SK-N-SH (cell line): ENCODE measurements around the gene REPS2. TPM values are rescaled to one million over a fixed set of nuclear protein-coding genes. Genes with fewer than 3 reads are reported as not detected.

Experiments
- CTCF ChIA-PET: fragments of 300-600, 350-600 bp; formaldehyde crosslinking; extraction: SDS; loops from one replicate; lab custom pipeline; 2021; lab: Yijun Ruan, JAX
- POLR2A ChIA-PET: fragments of 350-600 bp; sonication (Branson Sonifier 250); formaldehyde crosslinking; extraction: SDS; loops from one replicate; lab custom pipeline; 2020; ENCODE audit warnings: antibody characterized with exemption, inconsistent platforms; lab: Yijun Ruan, JAX
- DNase-seq: peaks from one replicate; pipeline ENCODE4 v3.0.0; 2012
- H2AFZ ChIP-seq: fragments of 200-600 bp; sonication (generic); 2 replicates; pipeline ENCODE4 v1.8.1; 2016; ENCODE audit warnings: antibody characterized with exemption, mild to moderate bottlenecking, low read depth
- H3F3A ChIP-seq: fragments of 200-600 bp; sonication (generic); replicated peaks from 2 replicates; pipeline ENCODE3; 2016; ENCODE audit warnings: antibody characterized with exemption, mild to moderate bottlenecking; ENCODE audit not compliant: insufficient read depth
- H3K27ac ChIP-seq, 2 experiments: fragments of 200-500 bp in 1 of 2; fragments of 200-600 bp in 1 of 2; sonication (Bioruptor generic) in 1 of 2; sonication (generic), shearing (Covaris generic) in 1 of 2; 2 replicates each; pipeline versions ENCODE4 v1.5.1 to v1.6.1; 2014 to 2016; ENCODE audit warnings: low read depth in 2 of 2, inconsistent platforms in 1 of 2, low read length in 1 of 2, mild to moderate bottlenecking in 1 of 2, mixed read lengths in 1 of 2
- H3K27me3 ChIP-seq: fragments of 200-600 bp; sonication (generic), shearing (Covaris generic); 2 replicates; pipeline ENCODE4 v1.6.1; 2016; ENCODE audit warnings: mixed run types; ENCODE audit not compliant: insufficient read depth
- H3K36me3 ChIP-seq, 2 experiments: fragments of 200-500 bp in 1 of 2; fragments of 200-600 bp in 1 of 2; sonication (Bioruptor generic) in 1 of 2; sonication (generic) in 1 of 2; replicated peaks in 1 of 2; 2 replicates each; pipeline versions ENCODE3 to v1.5.1; 2014 to 2016; ENCODE audit warnings: low read length in 1 of 2, mild to moderate bottlenecking in 1 of 2; ENCODE audit not compliant: insufficient read depth in 2 of 2, control insufficient read depth in 1 of 2
- H3K4me1 ChIP-seq, 2 experiments: fragments of 200-500 bp in 1 of 2; fragments of 200-600 bp in 1 of 2; sonication (Bioruptor generic) in 1 of 2; sonication (generic), shearing (Covaris generic) in 1 of 2; 2 replicates each; pipeline versions ENCODE4 v1.5.1 to v1.6.1; 2014 to 2016; ENCODE audit warnings: low read depth in 1 of 2, low read length in 1 of 2, mixed run types in 1 of 2; ENCODE audit not compliant: insufficient read depth in 2 of 2, control insufficient read depth in 1 of 2
- H3K4me2 ChIP-seq: fragments of 200-600 bp; sonication (generic), shearing (Covaris generic); 2 replicates; pipeline ENCODE4 v1.6.1; 2017; ENCODE audit warnings: mixed run types
- H3K4me3 ChIP-seq, 2 experiments: fragments of 200-500 bp in 1 of 2; fragments of 200-600 bp in 1 of 2; sonication (Bioruptor generic) in 1 of 2; sonication (generic), shearing (Covaris generic) in 1 of 2; 2 replicates each; pipeline versions ENCODE4 v1.5.1 to v1.8.1; 2014 to 2016; ENCODE audit warnings: low read depth in 2 of 2, inconsistent platforms in 1 of 2, low read length in 1 of 2, mild to moderate bottlenecking in 1 of 2, mixed read lengths in 1 of 2, moderate library complexity in 1 of 2
- H3K79me2 ChIP-seq: fragments of 200-600 bp; sonication (generic); 2 replicates; pipeline ENCODE4 v1.8.1; 2017; ENCODE audit warnings: mild to moderate bottlenecking; ENCODE audit not compliant: insufficient read depth
- H3K9ac ChIP-seq: fragments of 200-600 bp; sonication (generic); 2 replicates; pipeline ENCODE4 v1.6.1; 2017; ENCODE audit warnings: mixed run types
- H3K9me2 ChIP-seq: fragments of 200-600 bp; sonication (generic); 2 replicates; pipeline ENCODE4 v1.6.1; 2017; ENCODE audit warnings: mixed run types
- H3K9me3 ChIP-seq: fragments of 200-600 bp; sonication (generic); 2 replicates; pipeline ENCODE4 v1.6.1; 2017; ENCODE audit warnings: mixed run types, mild to moderate bottlenecking, moderate library complexity
- H4K20me1 ChIP-seq: fragments of 200-600 bp; sonication (generic); 2 replicates; pipeline ENCODE4 v1.6.1; 2017; ENCODE audit warnings: mild to moderate bottlenecking, mixed run types; ENCODE audit not compliant: insufficient read depth
- GABPA ChIP-seq: IDR thresholded peaks from 2 replicates; pipeline ENCODE4 v1.4.0; 2012; ENCODE audit warnings: low read depth, mild to moderate bottlenecking
- GATA2 ChIP-seq: sonication (generic); formaldehyde crosslinking; IDR thresholded peaks from 2 replicates; pipeline ENCODE4 v1.5.0; 2020; ENCODE audit warnings: mild to moderate bottlenecking, missing genetic modification reagents
- NFIC ChIP-seq: IDR thresholded peaks from 2 replicates; pipeline ENCODE4 v1.4.0; 2012; ENCODE audit warnings: borderline replicate concordance
- PBX3 ChIP-seq: IDR thresholded peaks from 2 replicates; pipeline ENCODE4; 2012
- SIN3A ChIP-seq: IDR thresholded peaks from 2 replicates; pipeline ENCODE4 v1.6.1; 2012; ENCODE audit warnings: low read depth, mild to moderate bottlenecking, low read length, moderate library complexity, borderline replicate concordance
- TCF12 ChIP-seq: IDR thresholded peaks from 2 replicates; pipeline ENCODE4 v1.4.0; 2012
- USF1 ChIP-seq: IDR thresholded peaks from 2 replicates; pipeline ENCODE4 v1.4.0; 2012; ENCODE audit warnings: low read depth, borderline replicate concordance
- YY1 ChIP-seq: IDR thresholded peaks from 2 replicates; pipeline ENCODE4 v1.4.0; 2012; ENCODE audit warnings: low read depth, mild to moderate bottlenecking
- ZBTB33 ChIP-seq: IDR thresholded peaks from 2 replicates; pipeline ENCODE4 v1.4.0; 2012; ENCODE audit warnings: low read depth, borderline replicate concordance
- WGBS: methylation state at CpG from one replicate; pipeline ENCODE4 v1.1.6; 2017; ENCODE audit warnings: low lambda C conversion rate; 5-methylcytosine and 5-hydroxymethylcytosine counted together
- polyA plus RNA-seq, 3 experiments: library from polyadenylated mRNA; depleted of rRNA; stranded (reverse); fragments of >200 nt; gene quantifications; 2 replicates each; pipeline ENCODE4 v1.2.3, GENCODE V29; 2012

The REPS2 gene
- polyA plus RNA-seq, 1 of the 3 experiments (the other 2 are of a cell fraction): 0.62 TPM

- Histone ChIP-seq H3K4me1 (peaks cover 4 to 5% of the 10 kb centered on the region in 2 experiments; a peak in 2 of 4 replicates), H3K27ac (peak overlapping the region in 1 of 2 experiments; percentile 51; a peak in 2 of 4 replicates), H3F3A (peaks cover 10% of the 10 kb centered on the region), H3K27me3 (0 out of 2 replicates have a peak, but pooled peaks cover 3% of the 10 kb centered on the region), H3K36me3 (no peaks in the 10 kb centered on the region), H3K9me3 (no peaks in the 10 kb centered on the region), H4K20me1 (no peaks in the 10 kb centered on the region), H2AFZ (no peak overlapping the region), H3K4me3 (no peak overlapping the region), H3K79me2 (no peaks in the 10 kb centered on the region), H3K4me2 (no peak overlapping the region), H3K9ac (no peak overlapping the region), H3K9me2 (no peaks in the 10 kb centered on the region)
- no peak for TF ChIP-seq GABPA
- no peak for TF ChIP-seq SIN3A
- TF ChIP-seq ZBTB33: no peak
- TF ChIP-seq YY1: no peak
- TF ChIP-seq PBX3: 0 out of 2 replicates have a peak, but pooled peaks have one; percentile 22
- TF ChIP-seq USF1: no peak
- ChIA-PET CTCF (interaction anchor here (0.8 to 1.3 kb wide), 4 partner anchors 8 to 115 kb away, joined by 3 to 6 read pairs (median 4); no protein-coding TSS in a partner anchor), POLR2A (no interaction called here)
- DNase-seq: no peak
- 50% methylated on average over 10 of the region's 10 CpGs for WGBS
These were observed 74.7 kb downstream of the REPS2 start for GRCh38 chrX:17020851-17021821.

- Histone ChIP-seq H3K9ac (no peak overlapping the region), H4K20me1 (no peaks in the 10 kb centered on the region), H3F3A (peaks cover 10% of the 10 kb centered on the region), H3K4me2 (peak overlapping the region; percentile 35; the same call in 1 of the 2 replicates), H3K27me3 (0 out of 2 replicates have a peak, but pooled peaks cover 3% of the 10 kb centered on the region), H3K4me1 (peaks cover 4 to 5% of the 10 kb centered on the region in 2 experiments; a peak in 2 of 4 replicates), H2AFZ (no peak overlapping the region), H3K9me3 (no peaks in the 10 kb centered on the region), H3K79me2 (no peaks in the 10 kb centered on the region), H3K9me2 (no peaks in the 10 kb centered on the region), H3K4me3 (no peak overlapping the region), H3K27ac (peak overlapping the region; percentile 11 to 51; a peak in 3 of 4 replicates), H3K36me3 (no peaks in the 10 kb centered on the region)
- TF ChIP-seq YY1 (no peak), NFIC (peak; percentile 67), GATA2 (CRISPR knock-in tag) (no peak), TCF12 (peak; percentile 28)
- WGBS: 18% methylated on average over 10 of the region's 10 CpGs
- ChIA-PET POLR2A (no interaction called here), CTCF (interaction anchor here (0.6 to 1.1 kb wide), 4 partner anchors 8 to 116 kb away, joined by 3 to 6 read pairs (median 3); no protein-coding TSS in a partner anchor)
- DNase-seq: no peak
These were observed 75.6 kb downstream of the REPS2 start for GRCh38 chrX:17021851-17022604.
